Endothelial cell of umbilical vein (primary cell): ENCODE results near the gene SHROOM4. TPM values are rescaled to one million over a fixed set of nuclear protein-coding genes. Genes with fewer than 3 reads are reported as not detected.

Experiments
- BruUV-seq: library from RNA; stranded (reverse); fragments of 400-500 nt; replicated peaks from 2 replicates; lab custom pipeline; 2021; lab: Mats Ljungman, UMichigan
- CTCF ChIA-PET: fragments of 300-600, 350-600 bp; sonication (Branson Sonifier 250); formaldehyde crosslinking; loops from one replicate; lab custom pipeline; 2021; ENCODE audit warnings: antibody characterized with exemption, inconsistent platforms; lab: Charles Lee
- POLR2A ChIA-PET: fragments of 300-600, 350-600 bp; sonication (Branson Sonifier 250); formaldehyde crosslinking; loops from one replicate; lab custom pipeline; 2021; ENCODE audit warnings: antibody characterized with exemption, inconsistent platforms; lab: Charles Lee
- DNase-seq: peaks from one replicate; pipeline ENCODE4 v3.0.0-alpha.2; 2011; ENCODE audit warnings: low read depth, low spot score
- FAIRE-seq: peaks from 2 replicates; lab custom pipeline; 2011; peaks lifted over from hg19 to GRCh38; lab: Jason Lieb, UNC
- H2AFZ ChIP-seq: 2 replicates; pipeline ENCODE4 v1.6.0; 2012; ENCODE audit warnings: low read depth, low read length, control low read depth, inconsistent platforms
- H3K27ac ChIP-seq: 2 replicates; pipeline ENCODE4 v1.5.1; 2011; ENCODE audit warnings: low read depth, mild to moderate bottlenecking, control low read depth, low read length, moderate library complexity; ENCODE audit not compliant: insufficient read depth
- H3K27me3 ChIP-seq, 2 experiments: 2 replicates each; pipeline versions ENCODE4 v1.6.0 to v1.6.1; 2011; ENCODE audit warnings: low read length in 2 of 2, mixed read lengths in 1 of 2; ENCODE audit not compliant: control insufficient read depth in 2 of 2, insufficient read depth in 2 of 2
- H3K36me3 ChIP-seq, 2 experiments: 2 replicates in 1 of 2; 3 replicates in 1 of 2; pipeline ENCODE4 v1.5.1; 2011; ENCODE audit warnings: low read length in 2 of 2, mild to moderate bottlenecking in 1 of 2, moderate library complexity in 1 of 2; ENCODE audit not compliant: control insufficient read depth in 2 of 2, insufficient read depth in 2 of 2; ENCODE audit errors: extremely low read depth in 1 of 2
- H3K4me1 ChIP-seq: 3 replicates; pipeline ENCODE4 v1.5.1; 2011; ENCODE audit warnings: mild to moderate bottlenecking, low read length; ENCODE audit not compliant: control insufficient read depth, insufficient read depth; ENCODE audit errors: extremely low read depth
- H3K4me2 ChIP-seq: 2 replicates; pipeline ENCODE4 v1.6.1; 2011; ENCODE audit warnings: low read length, control low read depth, mixed read lengths; ENCODE audit not compliant: insufficient read depth
- H3K4me3 ChIP-seq, 3 experiments: fragments of 200-600 bp in 1 of 3; sonication (generic), shearing (Covaris generic) in 1 of 3; replicated peaks in 1 of 3; 2 replicates each; pipeline ENCODE4 v1.5.1; 2011 to 2016; ENCODE audit warnings: control low read depth in 3 of 3, low read length in 3 of 3, mild to moderate bottlenecking in 2 of 3, inconsistent platforms in 1 of 3, low read depth in 1 of 3, moderate library complexity in 1 of 3; ENCODE audit not compliant: insufficient read depth in 1 of 3
- H3K79me2 ChIP-seq: 2 replicates; pipeline ENCODE4 v1.6.0; 2012; ENCODE audit warnings: low read length, inconsistent platforms; ENCODE audit not compliant: control insufficient read depth, insufficient read depth
- H3K9ac ChIP-seq: replicated peaks from 2 replicates; pipeline ENCODE3; 2011; ENCODE audit warnings: low read length, control low read depth; ENCODE audit not compliant: insufficient read depth; ENCODE audit errors: extremely low read depth
- H3K9me1 ChIP-seq: replicated peaks from 3 replicates; pipeline ENCODE4 v1.6.0; 2011; ENCODE audit warnings: mild to moderate bottlenecking, low read length; ENCODE audit not compliant: control insufficient read depth, insufficient read depth; ENCODE audit errors: extremely low read depth
- H3K9me3 ChIP-seq: replicated peaks from 2 replicates; pipeline ENCODE4 v1.5.1; 2012; ENCODE audit warnings: low read length, inconsistent platforms; ENCODE audit not compliant: control insufficient read depth, insufficient read depth
- H4K20me1 ChIP-seq: replicated peaks from 2 replicates; pipeline ENCODE3; 2011; ENCODE audit warnings: mild to moderate bottlenecking, low read length; ENCODE audit not compliant: control insufficient read depth, insufficient read depth; ENCODE audit errors: extremely low read depth
- EZH2 ChIP-seq: IDR thresholded peaks from 2 replicates; pipeline ENCODE4 v1.6.1; 2012; ENCODE audit warnings: borderline replicate concordance, low read depth, mild to moderate bottlenecking, moderate library complexity, low read length, inconsistent platforms; ENCODE audit not compliant: severe bottlenecking
- FOS ChIP-seq: IDR thresholded peaks from 2 replicates; pipeline ENCODE4 v1.6.1; 2011; ENCODE audit warnings: mild to moderate bottlenecking, low read length, moderate library complexity, borderline replicate concordance; ENCODE audit not compliant: insufficient read depth
- GATA2 ChIP-seq: IDR thresholded peaks from 2 replicates; pipeline ENCODE4 v1.7.0; 2011; ENCODE audit warnings: low read depth, mild to moderate bottlenecking, moderate library complexity, mixed read lengths, low read length; ENCODE audit not compliant: insufficient read length, insufficient read depth
- JUN ChIP-seq: IDR thresholded peaks from 2 replicates; pipeline ENCODE4 v1.6.1; 2011; ENCODE audit warnings: borderline replicate concordance, low read depth; ENCODE audit not compliant: insufficient read length, insufficient read depth
- MYC ChIP-seq: IDR thresholded peaks from one replicate; pipeline ENCODE4 v1.6.1; 2011; ENCODE audit warnings: mild to moderate bottlenecking, low read depth, low read length
- POLR2A ChIP-seq: IDR thresholded peaks from 2 replicates; pipeline ENCODE4 v1.6.1; 2012; ENCODE audit warnings: low read depth, mild to moderate bottlenecking, control low read depth, low read length
- POLR2AphosphoS5 ChIP-seq: IDR thresholded peaks from 2 replicates; pipeline ENCODE4 v1.6.1; 2012; ENCODE audit warnings: low read depth, mild to moderate bottlenecking, control low read depth, low read length, moderate library complexity; ENCODE audit not compliant: insufficient read depth
- dilution Hi-C: fragments of 300-500 bp; cut with MboI; formaldehyde crosslinking; loops from one replicate; pipeline ENCODE4 v1.15.0; 2019; ENCODE audit warnings: low sequenced_read_pairs; ENCODE audit not compliant: extremely low pct_ligation_motif_present
- intact Hi-C: fragments of 100-400 bp; cut with micrococcal nuclease; formaldehyde crosslinking; loops from one replicate; pipeline ENCODE4 v1.10.0; 2022
- polyA plus RNA-seq, 4 experiments: library from polyadenylated mRNA; depleted of rRNA in 3 of 4; stranded (reverse) in 3 of 4; unstranded in 1 of 4; fragments of >200 nt; gene quantifications; 2 replicates each; pipeline versions ENCODE4 v1.2.1 to v1.2.3, GENCODE V29; 2011 to 2012; ENCODE audit warnings: missing spikeins in 1 of 4
- total RNA-seq: library from RNA; stranded (reverse); gene quantifications from 2 replicates; pipeline ENCODE4 v1.2.3, GENCODE V29; 2021
- TF ChIP-seq, protein P1 (sequence below), 2 donors: IDR thresholded peaks; 1 replicate in 1 of 2; 2 replicates in 1 of 2; pipeline ENCODE4 v1.5.1; 2011; ENCODE audit warnings: low read length in 2 of 2, mild to moderate bottlenecking in 2 of 2, moderate library complexity in 2 of 2, control low read depth in 1 of 2, inconsistent platforms in 1 of 2, low read depth in 1 of 2; ENCODE audit not compliant: insufficient read depth in 1 of 2; ENCODE audit errors: extremely low read depth in 1 of 2
- TF ChIP-seq, protein P2 (sequence below): IDR thresholded peaks from 2 replicates; pipeline ENCODE4 v1.6.1; 2011; ENCODE audit not compliant: insufficient read depth, insufficient read length

The SHROOM4 gene
- total and polyA plus RNA-seq, 2 donors (not counting 3 experiments of a cell fraction or from before 2014, with no cell fraction given): 29.7 to 57.5 TPM

DNA sequence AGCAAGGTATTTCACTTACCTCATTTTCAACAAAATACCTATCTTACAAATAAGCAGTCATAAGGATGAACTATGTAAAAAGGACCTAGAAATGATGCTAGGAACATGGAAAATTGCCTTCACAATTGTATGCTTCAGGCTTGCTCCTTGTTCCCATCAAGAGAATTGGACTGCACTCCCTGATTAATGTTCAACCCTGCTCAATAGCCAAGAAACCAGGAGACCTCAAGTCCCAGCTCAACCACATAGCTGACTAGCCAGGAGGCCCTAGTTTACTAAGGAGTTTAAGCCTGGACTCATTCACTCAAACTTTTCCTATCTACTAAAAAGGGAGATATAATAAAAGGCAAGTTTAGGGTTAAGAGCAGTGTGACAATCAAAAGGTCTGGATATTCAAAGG lies 196.8 kb downstream of the SHROOM4 start:
- H2AFZ ChIP-seq: no peak overlapping the region
- no peaks in the 10 kb centered on the region for H3K9me3 ChIP-seq
- no peak overlapping the region for H3K4me2 ChIP-seq
- H3K36me3 ChIP-seq: peaks cover 0 to 3% of the 10 kb centered on the region in 2 experiments
- H3K27me3 ChIP-seq: no peaks in the 10 kb centered on the region
- H3K4me3 ChIP-seq: no peak overlapping the region
- DNase-seq: no peak
- H3K27ac ChIP-seq: no peak overlapping the region
- no peak overlapping the region for H3K9ac ChIP-seq
- H4K20me1 ChIP-seq: no peaks in the 10 kb centered on the region
- ChIA-PET CTCF (no interaction called here), POLR2A (no interaction called here)
- H3K9me1 ChIP-seq: no peaks in the 10 kb centered on the region
- BruUV-seq: no TSS peak
- H3K79me2 ChIP-seq: no peaks in the 10 kb centered on the region
- no peak for FAIRE-seq
- intact Hi-C loops (no loop called here), dilution Hi-C loops (no loop called here)
- peaks cover 12% of the 10 kb centered on the region for H3K4me1 ChIP-seq
- no peak for TF ChIP-seq EZH2
- TF ChIP-seq POLR2AphosphoS5: no peak
- no peak for TF ChIP-seq GATA2
- TF ChIP-seq FOS: no peak
- TF ChIP-seq, protein P1, sequence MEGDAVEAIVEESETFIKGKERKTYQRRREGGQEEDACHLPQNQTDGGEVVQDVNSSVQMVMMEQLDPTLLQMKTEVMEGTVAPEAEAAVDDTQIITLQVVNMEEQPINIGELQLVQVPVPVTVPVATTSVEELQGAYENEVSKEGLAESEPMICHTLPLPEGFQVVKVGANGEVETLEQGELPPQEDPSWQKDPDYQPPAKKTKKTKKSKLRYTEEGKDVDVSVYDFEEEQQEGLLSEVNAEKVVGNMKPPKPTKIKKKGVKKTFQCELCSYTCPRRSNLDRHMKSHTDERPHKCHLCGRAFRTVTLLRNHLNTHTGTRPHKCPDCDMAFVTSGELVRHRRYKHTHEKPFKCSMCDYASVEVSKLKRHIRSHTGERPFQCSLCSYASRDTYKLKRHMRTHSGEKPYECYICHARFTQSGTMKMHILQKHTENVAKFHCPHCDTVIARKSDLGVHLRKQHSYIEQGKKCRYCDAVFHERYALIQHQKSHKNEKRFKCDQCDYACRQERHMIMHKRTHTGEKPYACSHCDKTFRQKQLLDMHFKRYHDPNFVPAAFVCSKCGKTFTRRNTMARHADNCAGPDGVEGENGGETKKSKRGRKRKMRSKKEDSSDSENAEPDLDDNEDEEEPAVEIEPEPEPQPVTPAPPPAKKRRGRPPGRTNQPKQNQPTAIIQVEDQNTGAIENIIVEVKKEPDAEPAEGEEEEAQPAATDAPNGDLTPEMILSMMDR (IDR thresholded peaks at IDR 0.05; ENCODE audit: extremely low read depth in 1 of 2, insufficient read depth in 1 of 2, low read depth in 1 of 2, low read length in 2 of 2): no peak
- TF ChIP-seq, protein P2, sequence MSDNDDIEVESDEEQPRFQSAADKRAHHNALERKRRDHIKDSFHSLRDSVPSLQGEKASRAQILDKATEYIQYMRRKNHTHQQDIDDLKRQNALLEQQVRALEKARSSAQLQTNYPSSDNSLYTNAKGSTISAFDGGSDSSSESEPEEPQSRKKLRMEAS: no peak
- TF ChIP-seq JUN: no peak
- no peak for TF ChIP-seq POLR2A
- no peak for TF ChIP-seq MYC
